GM23338 (cell line): ENCODE measurements around the gene DSE. TPM values are rescaled to one million over a fixed set of nuclear protein-coding genes. Genes with fewer than 3 reads are reported as not detected.

ENCODE experiments used
- ATAC-seq: fragments of 200-7000 bp; cut with Tn5 transposase; 3 replicates; pipeline ENCODE4 v1.9.1; 2020
- DNase-seq: peaks from one replicate; pipeline ENCODE4 v3.0.0-alpha.2; 2015; ENCODE audit warnings: low spot score
- H2AFZ ChIP-seq: fragments of 200-600 bp; sonication (generic); 2 replicates; pipeline ENCODE4 v1.8.0; 2016; ENCODE audit warnings: antibody characterized with exemption, mild to moderate bottlenecking, moderate library complexity
- H3F3A ChIP-seq: fragments of 200-600 bp; sonication (generic); replicated peaks from 2 replicates; pipeline ENCODE4 v1.8.0; 2017; ENCODE audit warnings: antibody characterized with exemption, mixed run types, low read depth
- H3K27ac ChIP-seq: fragments of 200-600 bp; sonication (generic); 2 replicates; pipeline ENCODE4 v1.6.1; 2016; ENCODE audit warnings: low read depth
- H3K27me3 ChIP-seq: fragments of 200-600 bp; sonication (generic); 2 replicates; pipeline ENCODE4 v1.8.0; 2016; ENCODE audit warnings: mild to moderate bottlenecking, mixed run types, moderate library complexity; ENCODE audit not compliant: insufficient read depth
- H3K36me3 ChIP-seq: fragments of 200-600 bp; sonication (generic); 2 replicates; pipeline ENCODE4 v1.8.0; 2016; ENCODE audit warnings: mild to moderate bottlenecking; ENCODE audit not compliant: insufficient read depth
- H3K4me1 ChIP-seq: fragments of 200-600 bp; sonication (generic); 2 replicates; pipeline ENCODE4 v1.8.0; 2016; ENCODE audit warnings: mild to moderate bottlenecking, moderate library complexity; ENCODE audit not compliant: insufficient read depth
- H3K4me2 ChIP-seq: fragments of 200-600 bp; sonication (generic); 2 replicates; pipeline ENCODE4 v1.7.1; 2017; ENCODE audit warnings: mixed run types
- H3K4me3 ChIP-seq: fragments of 200-600 bp; sonication (generic); 2 replicates; pipeline ENCODE4 v1.6.1; 2016; ENCODE audit warnings: mixed run types
- H3K79me2 ChIP-seq: fragments of 200-600 bp; sonication (generic); replicated peaks from 2 replicates; pipeline ENCODE4 v1.8.0; 2017; ENCODE audit warnings: mild to moderate bottlenecking; ENCODE audit not compliant: insufficient read depth
- H3K9me2 ChIP-seq: fragments of 200-600 bp; sonication (generic); 2 replicates; pipeline ENCODE4 v1.8.0; 2017; ENCODE audit not compliant: insufficient read depth
- H4K20me1 ChIP-seq: fragments of 200-600 bp; sonication (generic); replicated peaks from 2 replicates; pipeline ENCODE4 v1.8.0; 2017; ENCODE audit warnings: mild to moderate bottlenecking; ENCODE audit not compliant: insufficient read depth
- H3K27ac Mint-ChIP-seq: 2 replicates; pipeline ENCODE4 v1.8.0; 2020; ENCODE audit warnings: inconsistent platforms, mild to moderate bottlenecking, moderate library complexity, mixed read lengths
- H3K27me3 Mint-ChIP-seq: 3 replicates; pipeline ENCODE4 v1.8.0; 2022; ENCODE audit warnings: low read depth, mild to moderate bottlenecking, moderate library complexity, mixed read lengths, inconsistent platforms; ENCODE audit not compliant: insufficient read depth, poor library complexity
- H3K36me3 Mint-ChIP-seq: 3 replicates; pipeline ENCODE4 v1.8.0; 2021; ENCODE audit warnings: low read depth, mild to moderate bottlenecking, inconsistent platforms, moderate library complexity, mixed read lengths
- H3K4me1 Mint-ChIP-seq: 3 replicates; pipeline ENCODE4 v1.8.0; 2020; ENCODE audit warnings: mild to moderate bottlenecking, inconsistent platforms, mixed read lengths
- H3K4me3 Mint-ChIP-seq: 3 replicates; pipeline ENCODE4 v1.8.0; 2021; ENCODE audit warnings: moderate library complexity, mild to moderate bottlenecking, inconsistent platforms, mixed read lengths
- H3K9me3 Mint-ChIP-seq: 3 replicates; pipeline ENCODE4 v1.8.0; 2020; ENCODE audit warnings: moderate library complexity, mild to moderate bottlenecking, inconsistent platforms, mixed read lengths
- CREB1 ChIP-seq: fragments of 250-450 bp; sonication (Bioruptor Pico); IDR thresholded peaks from 2 replicates; pipeline ENCODE4 v1.5.0; 2020; ENCODE audit warnings: low read depth, mild to moderate bottlenecking, moderate library complexity
- CTCF ChIP-seq, 2 experiments: fragments of 200-600 bp in 1 of 2; sonication (generic) in 1 of 2; conservative IDR thresholded peaks; 2 replicates each; pipeline versions ENCODE4 v1.5.1 to v1.6.1; 2016 to 2017; ENCODE audit warnings: antibody characterized with exemption in 2 of 2, low read depth in 2 of 2, mild to moderate bottlenecking in 2 of 2, moderate library complexity in 1 of 2
- ETS1 ChIP-seq: IDR thresholded peaks from 2 replicates; pipeline ENCODE4 v1.6.1; 2016; ENCODE audit warnings: antibody characterized with exemption
- NANOG ChIP-seq: IDR thresholded peaks from 2 replicates; pipeline ENCODE4 v1.6.1; 2016; ENCODE audit warnings: antibody characterized with exemption, borderline replicate concordance
- ZNF331 ChIP-seq: fragments of 250-450 bp; sonication (Bioruptor Pico); IDR thresholded peaks from 2 replicates; pipeline ENCODE4 v1.5.0; 2020; ENCODE audit warnings: low read depth, mild to moderate bottlenecking, moderate library complexity
- polyA plus RNA-seq: library from polyadenylated mRNA; unstranded; fragments of >200 nt; fragmentation: Nextera tagmentation; extraction: Ambion mirVana; gene quantifications from 2 replicates; pipeline ENCODE4 v1.2.1, GENCODE V29; 2016
- total RNA-seq: library from RNA; depleted of rRNA; stranded (reverse); fragments of >200 nt; shearing (Covaris generic); gene quantifications from 2 replicates; pipeline ENCODE4 v1.2.3, GENCODE V29; 2014

Gene DSE
- total and polyA plus RNA-seq, 2 experiments from 2014 or later = 18.8 to 45.2 TPM

- Mint-ChIP-seq H3K4me1 (peaks cover 26% of the 10 kb centered on the region), H3K4me3 (no peak overlapping the region), H3K27ac (peak overlapping the region; percentile 87; the same call in 1 of the 2 replicates), H3K27me3 (peaks cover 2% of the 10 kb centered on the region), H3K36me3 (peaks cover 44% of the 10 kb centered on the region), H3K9me3 (no peaks in the 10 kb centered on the region)
- Histone ChIP-seq H3K4me1 (peaks cover 24% of the 10 kb centered on the region), H3F3A (no peaks in the 10 kb centered on the region), H3K4me2 (no peak overlapping the region), H3K36me3 (no peaks in the 10 kb centered on the region), H3K4me3 (no peak overlapping the region), H3K79me2 (no peaks in the 10 kb centered on the region), H4K20me1 (no peaks in the 10 kb centered on the region), H3K9me2 (no peaks in the 10 kb centered on the region), H3K27me3 (no peaks in the 10 kb centered on the region), H2AFZ (no peak overlapping the region), H3K27ac (no peak overlapping the region)
- ATAC-seq = no peak
- TF ChIP-seq NANOG (no peak), CTCF (conservative IDR thresholded peaks at IDR 0.05; ENCODE audit: low read depth in 2 of 2) (peak; percentile 17 to 18; a peak in 2 of 4 replicates)
- peak; percentile 21 for DNase-seq
These were observed 60.1 kb downstream of the DSE start for GRCh38 chr6:116430860-116431259.

- TF ChIP-seq NANOG = peak; percentile 57; the same call in 1 of the 2 replicates
- no peak for TF ChIP-seq ETS1
- H3K27ac Mint-ChIP-seq = peak overlapping the region; percentile 98
- Histone ChIP-seq H3K79me2 (no peaks in the 10 kb centered on the region), H3K4me2 (peak overlapping the region; percentile 10), H3K4me3 (no peak overlapping the region), H2AFZ (no peak overlapping the region), H3K4me1 (peaks cover 24% of the 10 kb centered on the region), H3K36me3 (no peaks in the 10 kb centered on the region), H3F3A (no peaks in the 10 kb centered on the region), H3K27me3 (no peaks in the 10 kb centered on the region), H3K9me2 (no peaks in the 10 kb centered on the region), H4K20me1 (no peaks in the 10 kb centered on the region), H3K27ac (peak overlapping the region; percentile 3)
- H3K4me3 Mint-ChIP-seq = peak overlapping the region; percentile 45; the same call in 2 of the 3 replicates
- peaks cover 2% of the 10 kb centered on the region for H3K27me3 Mint-ChIP-seq
- H3K9me3 Mint-ChIP-seq = no peaks in the 10 kb centered on the region
- DNase-seq (peak; percentile 77), ATAC-seq (peak; percentile 97)
- peaks cover 26% of the 10 kb centered on the region for H3K4me1 Mint-ChIP-seq
- H3K36me3 Mint-ChIP-seq = peaks cover 39% of the 10 kb centered on the region
These were observed 61.3 kb downstream of the DSE start for GRCh38 chr6:116431964-116432595.

GRCh38 chr6:116433206-116433712 is 62.5 kb downstream of the DSE start:
- H3K36me3 Mint-ChIP-seq = peaks cover 32% of the 10 kb centered on the region
- H3K4me1 Mint-ChIP-seq = peaks cover 26% of the 10 kb centered on the region
- Histone ChIP-seq H2AFZ (no peak overlapping the region), H3K4me1 (peaks cover 24% of the 10 kb centered on the region), H3K79me2 (no peaks in the 10 kb centered on the region), H3F3A (no peaks in the 10 kb centered on the region), H3K27me3 (no peaks in the 10 kb centered on the region), H3K4me2 (0 out of 2 replicates have a peak overlapping the region, but pooled peaks have one; percentile 10), H3K9me2 (no peaks in the 10 kb centered on the region), H3K27ac (no peak overlapping the region), H3K36me3 (no peaks in the 10 kb centered on the region), H4K20me1 (no peaks in the 10 kb centered on the region), H3K4me3 (no peak overlapping the region)
- DNase-seq (no peak), ATAC-seq (no peak)
- H3K27ac Mint-ChIP-seq = no peak overlapping the region
- no peaks in the 10 kb centered on the region for H3K9me3 Mint-ChIP-seq
- H3K27me3 Mint-ChIP-seq = peaks cover 2% of the 10 kb centered on the region
- no peak overlapping the region for H3K4me3 Mint-ChIP-seq
- no peak for TF ChIP-seq CREB1 (CRISPR knock-in tag)
- no peak for TF ChIP-seq ZNF331
